Measurements from ENCODE around the gene DCANP1.

GRCh38 chr5:135478938-135479337 is 31.8 kb upstream of the DCANP1 start:
- TF ChIP-seq CTCF (IDR thresholded peaks at IDR 0.05) (no peak), ZFX (IDR thresholded peaks at IDR 0.05; ENCODE audit: borderline replicate concordance) (no peak)

Measured in 22Rv1 (cell line).